Progenitor cell of endocrine pancreas (in vitro differentiated cells): ENCODE data around the gene NR6A1. TPM values are rescaled to one million over a fixed set of nuclear protein-coding genes. Genes with fewer than 3 reads are reported as not detected.

Experiments used
- DNase-seq: peaks from one replicate; pipeline ENCODE4 v3.0.0; 2021; ENCODE audit warnings: low spot score; ENCODE audit not compliant: unreplicated experiment
- H3K27ac Mint-ChIP-seq: 2 replicates; pipeline ENCODE4 v1.8.0; 2021; ENCODE audit warnings: mild to moderate bottlenecking, moderate library complexity, mixed read lengths
- H3K27me3 Mint-ChIP-seq: 2 replicates; pipeline ENCODE4 v1.8.0; 2021; ENCODE audit warnings: mixed read lengths
- H3K36me3 Mint-ChIP-seq: 2 replicates; pipeline ENCODE4 v1.8.0; 2022; ENCODE audit warnings: mixed read lengths; ENCODE audit not compliant: insufficient read depth
- H3K4me1 Mint-ChIP-seq: 2 replicates; pipeline ENCODE4 v1.8.0; 2021; ENCODE audit warnings: low read depth, mixed read lengths
- H3K4me3 Mint-ChIP-seq: 2 replicates; pipeline ENCODE4 v1.8.0; 2021; ENCODE audit warnings: low read depth, mild to moderate bottlenecking, moderate library complexity, mixed read lengths
- H3K9me3 Mint-ChIP-seq: 2 replicates; pipeline ENCODE4 v1.8.0; 2021; ENCODE audit warnings: low read depth, mixed read lengths
- total RNA-seq: library from RNA; stranded (reverse); gene quantifications from 2 replicates; pipeline ENCODE4 v1.2.1, GENCODE V29; 2021
- TF ChIP-seq, protein P1 (sequence below): fragments of 200-600 bp; sonication (generic); IDR thresholded peaks from one replicate; pipeline ENCODE4 v1.5.0; 2021; ENCODE audit warnings: antibody characterized with exemption, mild to moderate bottlenecking; ENCODE audit not compliant: unreplicated experiment

NR6A1 gene
- total RNA-seq, 1 donor from 2014 or later: 86.4 TPM

DNA sequence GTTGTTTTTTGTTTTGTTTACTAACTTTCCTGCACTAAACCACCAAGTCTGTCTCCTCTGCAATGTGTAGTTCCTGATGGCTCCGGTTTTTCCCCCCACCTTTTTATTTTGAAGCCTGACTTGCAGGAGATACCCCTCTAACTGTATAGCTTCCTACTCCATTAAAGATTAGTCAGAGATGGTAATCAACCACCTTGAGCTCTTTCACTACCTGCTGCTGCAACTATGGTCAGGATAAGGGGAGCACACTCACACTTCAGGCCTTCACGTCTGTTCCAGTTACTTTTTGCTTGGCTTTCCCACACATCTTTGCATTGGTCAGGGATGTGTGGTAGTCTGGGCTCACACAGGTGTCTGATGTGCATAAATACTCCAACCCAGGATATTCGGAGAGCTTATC, 63.4 kb downstream of the NR6A1 start:
- H3K36me3 Mint-ChIP-seq: peaks cover 33% of the 10 kb centered on the region
- H3K9me3 Mint-ChIP-seq: peaks cover 13% of the 10 kb centered on the region
- H3K4me1 Mint-ChIP-seq: peaks cover 15% of the 10 kb centered on the region
- H3K4me3 Mint-ChIP-seq: no peak overlapping the region
- TF ChIP-seq, protein P1, sequence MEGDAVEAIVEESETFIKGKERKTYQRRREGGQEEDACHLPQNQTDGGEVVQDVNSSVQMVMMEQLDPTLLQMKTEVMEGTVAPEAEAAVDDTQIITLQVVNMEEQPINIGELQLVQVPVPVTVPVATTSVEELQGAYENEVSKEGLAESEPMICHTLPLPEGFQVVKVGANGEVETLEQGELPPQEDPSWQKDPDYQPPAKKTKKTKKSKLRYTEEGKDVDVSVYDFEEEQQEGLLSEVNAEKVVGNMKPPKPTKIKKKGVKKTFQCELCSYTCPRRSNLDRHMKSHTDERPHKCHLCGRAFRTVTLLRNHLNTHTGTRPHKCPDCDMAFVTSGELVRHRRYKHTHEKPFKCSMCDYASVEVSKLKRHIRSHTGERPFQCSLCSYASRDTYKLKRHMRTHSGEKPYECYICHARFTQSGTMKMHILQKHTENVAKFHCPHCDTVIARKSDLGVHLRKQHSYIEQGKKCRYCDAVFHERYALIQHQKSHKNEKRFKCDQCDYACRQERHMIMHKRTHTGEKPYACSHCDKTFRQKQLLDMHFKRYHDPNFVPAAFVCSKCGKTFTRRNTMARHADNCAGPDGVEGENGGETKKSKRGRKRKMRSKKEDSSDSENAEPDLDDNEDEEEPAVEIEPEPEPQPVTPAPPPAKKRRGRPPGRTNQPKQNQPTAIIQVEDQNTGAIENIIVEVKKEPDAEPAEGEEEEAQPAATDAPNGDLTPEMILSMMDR: no peak
- H3K27ac Mint-ChIP-seq: no peak overlapping the region
- no peak for DNase-seq
- no peaks in the 10 kb centered on the region for H3K27me3 Mint-ChIP-seq

- Mint-ChIP-seq H3K36me3 (peaks cover 38% of the 10 kb centered on the region), H3K9me3 (peaks cover 16% of the 10 kb centered on the region), H3K4me3 (no peak overlapping the region), H3K27ac (no peak overlapping the region), H3K4me1 (peaks cover 13% of the 10 kb centered on the region), H3K27me3 (no peaks in the 10 kb centered on the region)
- TF ChIP-seq, protein P1: no peak
- no peak for DNase-seq
Measured at GRCh38 chr9:124706685-124707084, 64.4 kb downstream of the NR6A1 start.

GRCh38 chr9:124699575-124699974, 71.5 kb downstream of the NR6A1 start:
- no peak overlapping the region for H3K27ac Mint-ChIP-seq
- H3K36me3 Mint-ChIP-seq: peaks cover 23% of the 10 kb centered on the region
- H3K27me3 Mint-ChIP-seq: no peaks in the 10 kb centered on the region
- H3K4me3 Mint-ChIP-seq: no peak overlapping the region
- TF ChIP-seq, protein P1: no peak
- peaks cover 30% of the 10 kb centered on the region for H3K4me1 Mint-ChIP-seq
- no peak for DNase-seq
- peaks cover 8% of the 10 kb centered on the region for H3K9me3 Mint-ChIP-seq

GRCh38 chr9:124698265-124698664, 72.8 kb downstream of the NR6A1 start:
- Mint-ChIP-seq H3K27ac (no peak overlapping the region), H3K27me3 (no peaks in the 10 kb centered on the region), H3K4me1 (peaks cover 36% of the 10 kb centered on the region), H3K9me3 (peaks cover 4% of the 10 kb centered on the region), H3K4me3 (no peak overlapping the region), H3K36me3 (peaks cover 10% of the 10 kb centered on the region)
- DNase-seq: no peak
- TF ChIP-seq, protein P1: no peak

DNA sequence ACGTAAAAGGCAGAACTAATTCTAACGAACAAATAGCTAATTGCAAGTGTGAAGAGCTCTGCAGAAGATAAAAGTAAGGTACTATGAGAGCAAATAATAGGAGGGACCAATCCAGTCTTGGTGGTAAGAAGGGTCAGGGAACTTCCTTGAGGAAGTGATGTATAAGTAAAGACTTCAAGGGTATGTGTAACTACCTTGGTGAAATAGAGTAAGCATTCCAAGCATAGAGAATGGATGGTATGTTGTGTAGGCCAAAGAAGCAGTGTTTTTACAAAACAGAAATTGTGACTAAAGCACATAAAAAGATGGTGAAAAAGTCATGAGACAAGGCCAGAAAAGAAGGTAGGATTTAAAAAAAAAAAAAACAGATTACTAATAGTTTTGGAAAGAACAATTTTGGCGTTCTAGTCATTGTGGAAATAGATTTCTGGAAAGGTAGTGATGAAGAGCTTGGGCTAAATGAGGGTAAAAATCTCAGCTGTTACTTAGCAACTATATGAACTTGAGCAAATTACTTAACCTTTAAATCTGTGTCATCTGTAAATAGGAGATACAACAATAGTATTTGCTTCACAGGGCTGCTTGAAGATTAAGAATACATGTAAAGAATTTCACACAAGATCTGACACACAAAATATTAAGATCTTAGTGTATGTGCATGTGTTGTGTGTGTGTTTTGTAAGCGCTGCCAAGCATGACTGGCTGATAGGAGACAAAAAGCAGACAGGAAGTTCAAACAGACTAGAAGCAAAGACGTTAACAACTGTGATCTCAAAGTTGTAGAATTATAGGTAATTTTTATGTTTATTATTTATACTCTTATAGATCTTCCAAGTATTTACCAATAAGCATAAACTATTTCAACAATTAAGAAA, 73.5 kb downstream of the NR6A1 start:
- TF ChIP-seq, protein P1: no peak
- H3K4me3 Mint-ChIP-seq: no peak overlapping the region
- no peak overlapping the region for H3K27ac Mint-ChIP-seq
- DNase-seq: no peak
- peaks cover 2% of the 10 kb centered on the region for H3K9me3 Mint-ChIP-seq
- H3K27me3 Mint-ChIP-seq: no peaks in the 10 kb centered on the region
- H3K4me1 Mint-ChIP-seq: peaks cover 36% of the 10 kb centered on the region
- peaks cover 5% of the 10 kb centered on the region for H3K36me3 Mint-ChIP-seq
